BJ (cell line): ENCODE measurements around the gene ATOSB. TPM values are rescaled to one million over a fixed set of nuclear protein-coding genes. Genes with fewer than 3 reads are reported as not detected.

Experiments used
- CTCF ChIA-PET: fragments of 350-600 bp; formaldehyde crosslinking; extraction: SDS; loops from one replicate; lab custom pipeline; 2021; ENCODE audit warnings: antibody characterized with exemption, inconsistent platforms; lab: Yijun Ruan, JAX
- POLR2A ChIA-PET: fragments of 300-600 bp; sonication (Branson Sonifier 250); formaldehyde crosslinking; extraction: SDS; loops from one replicate; lab custom pipeline; 2021; ENCODE audit warnings: antibody characterized with exemption; lab: Charles Lee
- DNase-seq: peaks from one replicate; pipeline ENCODE4 v3.0.0-alpha.2; 2011; ENCODE audit warnings: low read depth
- H3K27me3 ChIP-seq: 2 replicates; pipeline ENCODE4 v1.6.0; 2011; ENCODE audit warnings: low read length; ENCODE audit not compliant: control insufficient read depth, insufficient read depth
- H3K36me3 ChIP-seq: 2 replicates; pipeline ENCODE4 v1.5.1; 2011; ENCODE audit warnings: low read length; ENCODE audit not compliant: control insufficient read depth, insufficient read depth
- H3K4me3 ChIP-seq: 2 replicates; pipeline ENCODE4 v1.5.1; 2011; ENCODE audit warnings: low read depth, mild to moderate bottlenecking, control low read depth, low read length
- CTCF ChIP-seq: IDR thresholded peaks from 2 replicates; pipeline ENCODE4 v1.5.1; 2011; ENCODE audit warnings: low read depth, mild to moderate bottlenecking, control low read depth, inconsistent platforms, low read length, moderate library complexity; ENCODE audit not compliant: insufficient read depth
- polyA plus RNA-seq: library from polyadenylated mRNA; depleted of rRNA; stranded (reverse); fragments of >200 nt; gene quantifications from 2 replicates; pipeline ENCODE4 v1.2.3, GENCODE V29; 2011

ATOSB gene
- polyA plus RNA-seq, 1 experiment: 51.0 TPM

GRCh38 chr9:35108461-35108860 lies 7.2 kb downstream of the ATOSB start:
- no peak for TF ChIP-seq CTCF
- DNase-seq: no peak
- CTCF ChIA-PET: interaction anchor here (1.0 kb wide), 1 partner anchor 12 kb away, joined by 4 read pairs; the partner anchor contains the start of gene PIGO
- Histone ChIP-seq H3K36me3 (peaks cover 30% of the 10 kb centered on the region), H3K27me3 (no peaks in the 10 kb centered on the region), H3K4me3 (no peak overlapping the region)
- POLR2A ChIA-PET: no interaction called here

- H3K36me3 ChIP-seq: peaks cover 30% of the 10 kb centered on the region
- DNase-seq: no peak
- no peaks in the 10 kb centered on the region for H3K27me3 ChIP-seq
- TF ChIP-seq CTCF: no peak
- no peak overlapping the region for H3K4me3 ChIP-seq
- CTCF ChIA-PET: interaction anchor here (0.7 kb wide), 1 partner anchor 11 kb away, joined by 3 read pairs; the partner anchor contains the start of gene PIGO
- POLR2A ChIA-PET: no interaction called here
Measured at GRCh38 chr9:35107297-35108290, 8.1 kb downstream of the ATOSB start.

GRCh38 chr9:35106343-35106730 lies 9.3 kb downstream of the ATOSB start:
- Histone ChIP-seq H3K4me3 (no peak overlapping the region), H3K36me3 (peaks cover 32% of the 10 kb centered on the region), H3K27me3 (no peaks in the 10 kb centered on the region)
- TF ChIP-seq CTCF: no peak
- ChIA-PET CTCF (no interaction called here), POLR2A (no interaction called here)
- no peak for DNase-seq

GRCh38 chr9:35105571-35106342 lies 9.9 kb downstream of the ATOSB start:
- H3K36me3 ChIP-seq: peaks cover 37% of the 10 kb centered on the region
- ChIA-PET POLR2A (no interaction called here), CTCF (interaction anchor here (1.1 kb wide), 1 partner anchor 9 kb away, joined by 4 read pairs; no protein-coding TSS in a partner anchor)
- DNase-seq: no peak
- H3K4me3 ChIP-seq: no peak overlapping the region
- H3K27me3 ChIP-seq: no peaks in the 10 kb centered on the region
- no peak for TF ChIP-seq CTCF

- POLR2A ChIA-PET: no interaction called here
- TF ChIP-seq CTCF: no peak
- Histone ChIP-seq H3K27me3 (no peaks in the 10 kb centered on the region), H3K4me3 (no peak overlapping the region), H3K36me3 (peaks cover 42% of the 10 kb centered on the region)
- CTCF ChIA-PET: interaction anchor here (1.1 kb wide), 1 partner anchor 9 kb away, joined by 4 read pairs; no protein-coding TSS in a partner anchor
- no peak for DNase-seq
Measured at GRCh38 chr9:35105126-35105525, 10.5 kb downstream of the ATOSB start.
